ENCODE data around the gene TAS2R5. TPM values are rescaled to one million over a fixed set of nuclear protein-coding genes. Genes with fewer than 3 reads are reported as not detected.
"Not testable (repeated sequence)": the region's sequence is repeated elsewhere in the genome, so short reads cannot be mapped to it uniquely, and the experiment has no call there.

TAS2R5 gene
- polyA plus RNA-seq, 1 experiment = 0.43 TPM

- CTCF ChIA-PET = no interaction called here
- no peak for TF ChIP-seq CTCF (IDR thresholded peaks at IDR 0.05; ENCODE audit: insufficient read depth, low read depth, low read length)
- Histone ChIP-seq H3K4me3 (ENCODE audit: low read depth, low read length) (no peak overlapping the region), H3K27me3 (ENCODE audit: control insufficient read depth, insufficient read depth, low read length) (no peaks in the 10 kb centered on the region), H3K36me3 (ENCODE audit: control insufficient read depth, insufficient read depth, low read length) (peaks cover 5% of the 10 kb centered on the region; the same call in 1 of the 2 replicates)
- POLR2A ChIA-PET = no interaction called here
- DNase-seq (ENCODE audit: low read depth) = no peak
Observed at GRCh38 chr7:141788296-141788695, 1.7 kb upstream of the TAS2R5 start.

GRCh38 chr7:141792526-141792925, 2.5 kb downstream of the TAS2R5 start:
- TF ChIP-seq CTCF (IDR thresholded peaks at IDR 0.05; ENCODE audit: insufficient read depth, low read depth, low read length) = no peak
- Histone ChIP-seq H3K4me3 (ENCODE audit: low read depth, low read length) (no peak overlapping the region), H3K36me3 (ENCODE audit: control insufficient read depth, insufficient read depth, low read length) (peaks cover 5% of the 10 kb centered on the region; the same call in 1 of the 2 replicates), H3K27me3 (ENCODE audit: control insufficient read depth, insufficient read depth, low read length) (no peaks in the 10 kb centered on the region)
- ChIA-PET CTCF (no interaction called here), POLR2A (no interaction called here)
- no peak for DNase-seq (ENCODE audit: low read depth)

GRCh38 chr7:141820067-141820466, 30.1 kb downstream of the TAS2R5 start:
- TF ChIP-seq CTCF (IDR thresholded peaks at IDR 0.05; ENCODE audit: insufficient read depth, low read depth, low read length) = no peak
- no peak for DNase-seq (ENCODE audit: low read depth)
- Histone ChIP-seq H3K4me3 (ENCODE audit: low read depth, low read length) (no peak overlapping the region), H3K27me3 (ENCODE audit: control insufficient read depth, insufficient read depth, low read length) (no peaks in the 10 kb centered on the region), H3K36me3 (ENCODE audit: control insufficient read depth, insufficient read depth, low read length) (no peaks in the 10 kb centered on the region)
- ChIA-PET POLR2A (no interaction called here), CTCF (no interaction called here)

- DNase-seq (ENCODE audit: low read depth); H3K4me3 ChIP-seq (ENCODE audit: low read depth, low read length); POLR2A ChIA-PET; H3K36me3 ChIP-seq (ENCODE audit: control insufficient read depth, insufficient read depth, low read length); CTCF ChIA-PET; H3K27me3 ChIP-seq (ENCODE audit: control insufficient read depth, insufficient read depth, low read length): not testable (repeated sequence)
Observed at GRCh38 chr7:141822432-141822831, 32.4 kb downstream of the TAS2R5 start.

GRCh38 chr7:141837683-141838082, 47.7 kb downstream of the TAS2R5 start:
- POLR2A ChIA-PET = no interaction called here
- no peak for DNase-seq (ENCODE audit: low read depth)
- H3K36me3 ChIP-seq (ENCODE audit: control insufficient read depth, insufficient read depth, low read length) = no peaks in the 10 kb centered on the region
- no peak for TF ChIP-seq CTCF (IDR thresholded peaks at IDR 0.05; ENCODE audit: insufficient read depth, low read depth, low read length)
- no peaks in the 10 kb centered on the region for H3K27me3 ChIP-seq (ENCODE audit: control insufficient read depth, insufficient read depth, low read length)
- no peak overlapping the region for H3K4me3 ChIP-seq (ENCODE audit: low read depth, low read length)
- CTCF ChIA-PET = no interaction called here

GRCh38 chr7:141838581-141838980, 48.6 kb downstream of the TAS2R5 start:
- H3K4me3 ChIP-seq (ENCODE audit: low read depth, low read length) = no peak overlapping the region
- no peaks in the 10 kb centered on the region for H3K36me3 ChIP-seq (ENCODE audit: control insufficient read depth, insufficient read depth, low read length)
- ChIA-PET POLR2A (no interaction called here), CTCF (no interaction called here)
- no peak for DNase-seq (ENCODE audit: low read depth)
- no peaks in the 10 kb centered on the region for H3K27me3 ChIP-seq (ENCODE audit: control insufficient read depth, insufficient read depth, low read length)
- no peak for TF ChIP-seq CTCF (IDR thresholded peaks at IDR 0.05; ENCODE audit: insufficient read depth, low read depth, low read length)
